Measurements from ENCODE around the gene GNE. TPM values are rescaled to one million over a fixed set of nuclear protein-coding genes. Genes with fewer than 3 reads are reported as not detected.

Gene GNE
- total and polyA plus RNA-seq, 4 donors: 5.1 to 18.4 (median 13.7) TPM

DNA sequence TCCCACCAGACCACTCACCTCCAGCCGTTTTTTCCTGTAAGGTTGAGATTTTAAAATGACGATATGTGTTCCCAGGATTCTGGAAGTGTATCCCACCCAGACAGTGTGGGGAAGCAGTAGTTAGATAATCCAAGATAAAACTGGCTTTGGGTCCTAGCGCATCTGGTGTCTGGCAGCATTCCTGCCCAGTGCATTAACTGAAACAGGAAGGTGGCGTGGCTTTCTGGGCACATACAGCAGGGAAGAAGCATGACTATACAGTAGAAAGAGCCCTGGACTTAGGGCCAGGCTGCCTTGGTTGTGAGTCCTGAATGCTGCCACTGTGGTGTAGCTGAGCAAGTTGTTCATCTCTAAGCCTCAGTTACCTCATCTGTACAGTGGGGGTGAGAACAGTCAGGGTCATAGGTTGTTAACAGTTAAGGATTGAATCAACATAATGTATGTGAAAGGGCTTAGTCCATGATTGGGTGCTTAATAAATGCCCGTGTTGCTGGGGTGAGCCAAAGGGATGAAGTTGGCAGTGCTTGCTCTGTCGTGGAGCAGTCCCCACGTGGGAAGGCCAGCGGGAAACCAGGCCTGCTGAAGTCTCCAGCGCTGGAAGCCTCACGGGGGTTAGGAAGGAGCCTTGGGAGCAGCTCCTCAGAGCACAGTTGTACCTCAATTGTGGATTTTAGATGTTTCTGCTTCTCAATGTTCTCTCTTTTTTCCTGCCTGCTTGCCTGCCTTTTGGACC, 49.6 kb downstream of the GNE start:
- no peaks in the 10 kb centered on the region for H3K9me3 ChIP-seq (ENCODE audit: control insufficient read depth in 4 of 4, insufficient read depth in 3 of 4, low read length in 3 of 4)
- WGBS, 2 donors: 79 to 82% methylated on average over 10 of the region's 10 CpGs
- H3K36me3 ChIP-seq (ENCODE audit: control insufficient read depth in 4 of 4, insufficient read depth in 4 of 4, low read length in 4 of 4): peaks cover 29 to 78% (median 41%) of the 10 kb centered on the region in 4 donors
- no peaks in the 10 kb centered on the region for H3K27me3 ChIP-seq (ENCODE audit: control insufficient read depth in 3 of 3, insufficient read depth in 3 of 3, low read length in 2 of 3)
- H3K4me3 ChIP-seq: no peak overlapping the region
- DNase-seq (no peak), ATAC-seq (ENCODE audit: insufficient read depth, low FRiP score) (no peak)
- H3K9ac ChIP-seq (ENCODE audit: insufficient read depth in 1 of 2, low read length in 2 of 2): no peak overlapping the region
- no peak overlapping the region for H3K27ac ChIP-seq (ENCODE audit: low read depth in 1 of 2, low read length in 1 of 2)
- peaks cover 0 to 25% (median 0%) of the 10 kb centered on the region in 5 donors for H3K4me1 ChIP-seq (ENCODE audit: control insufficient read depth in 5 of 5, insufficient read depth in 5 of 5, low read length in 5 of 5)
- TF ChIP-seq, protein P1, sequence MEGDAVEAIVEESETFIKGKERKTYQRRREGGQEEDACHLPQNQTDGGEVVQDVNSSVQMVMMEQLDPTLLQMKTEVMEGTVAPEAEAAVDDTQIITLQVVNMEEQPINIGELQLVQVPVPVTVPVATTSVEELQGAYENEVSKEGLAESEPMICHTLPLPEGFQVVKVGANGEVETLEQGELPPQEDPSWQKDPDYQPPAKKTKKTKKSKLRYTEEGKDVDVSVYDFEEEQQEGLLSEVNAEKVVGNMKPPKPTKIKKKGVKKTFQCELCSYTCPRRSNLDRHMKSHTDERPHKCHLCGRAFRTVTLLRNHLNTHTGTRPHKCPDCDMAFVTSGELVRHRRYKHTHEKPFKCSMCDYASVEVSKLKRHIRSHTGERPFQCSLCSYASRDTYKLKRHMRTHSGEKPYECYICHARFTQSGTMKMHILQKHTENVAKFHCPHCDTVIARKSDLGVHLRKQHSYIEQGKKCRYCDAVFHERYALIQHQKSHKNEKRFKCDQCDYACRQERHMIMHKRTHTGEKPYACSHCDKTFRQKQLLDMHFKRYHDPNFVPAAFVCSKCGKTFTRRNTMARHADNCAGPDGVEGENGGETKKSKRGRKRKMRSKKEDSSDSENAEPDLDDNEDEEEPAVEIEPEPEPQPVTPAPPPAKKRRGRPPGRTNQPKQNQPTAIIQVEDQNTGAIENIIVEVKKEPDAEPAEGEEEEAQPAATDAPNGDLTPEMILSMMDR (IDR thresholded peaks at IDR 0.05; ENCODE audit: control extremely low read depth, extremely low read depth): no peak

DNA sequence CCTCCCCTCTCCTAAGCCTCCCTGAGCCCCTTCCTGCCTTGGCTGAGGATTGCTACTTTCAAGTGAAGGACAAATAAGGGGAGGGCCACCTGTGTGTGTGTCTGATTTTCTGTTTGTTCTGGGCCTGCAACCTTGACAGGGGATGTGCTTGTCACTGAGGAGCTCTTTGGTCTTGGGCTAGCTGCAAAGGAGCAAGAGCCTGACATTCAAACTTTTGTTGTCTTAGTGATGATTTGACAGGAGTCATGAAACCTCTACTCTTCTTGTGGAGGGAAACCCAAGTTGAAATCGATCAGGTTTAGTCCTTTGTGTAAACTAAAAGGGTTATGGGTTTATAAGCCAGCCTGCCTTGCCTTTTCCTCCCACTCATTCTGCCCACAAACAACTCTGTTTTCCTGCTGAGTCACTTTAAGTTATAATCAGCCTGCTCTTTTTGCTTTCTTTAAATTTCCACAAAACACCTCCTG, 50.7 kb downstream of the GNE start:
- Histone ChIP-seq H3K9me3 (ENCODE audit: control insufficient read depth in 4 of 4, insufficient read depth in 3 of 4, low read length in 3 of 4) (no peaks in the 10 kb centered on the region), H3K36me3 (ENCODE audit: control insufficient read depth in 4 of 4, insufficient read depth in 4 of 4, low read length in 4 of 4) (peaks cover 37 to 75% (median 45%) of the 10 kb centered on the region in 4 donors), H3K4me1 (ENCODE audit: control insufficient read depth in 5 of 5, insufficient read depth in 5 of 5, low read length in 5 of 5) (peaks cover 0 to 22% (median 0%) of the 10 kb centered on the region in 5 donors), H3K9ac (ENCODE audit: insufficient read depth in 1 of 2, low read length in 2 of 2) (no peak overlapping the region), H3K4me3 (no peak overlapping the region), H3K27ac (ENCODE audit: low read depth in 1 of 2, low read length in 1 of 2) (no peak overlapping the region), H3K27me3 (ENCODE audit: control insufficient read depth in 3 of 3, insufficient read depth in 3 of 3, low read length in 2 of 3) (no peaks in the 10 kb centered on the region)
- no peak for ATAC-seq (ENCODE audit: insufficient read depth, low FRiP score)
- TF ChIP-seq, protein P1 (IDR thresholded peaks at IDR 0.05; ENCODE audit: control extremely low read depth, extremely low read depth): no peak
- WGBS, 2 donors: 18 to 19% methylated on average over 1 of the region's 1 CpG
- DNase-seq: no peak

DNA sequence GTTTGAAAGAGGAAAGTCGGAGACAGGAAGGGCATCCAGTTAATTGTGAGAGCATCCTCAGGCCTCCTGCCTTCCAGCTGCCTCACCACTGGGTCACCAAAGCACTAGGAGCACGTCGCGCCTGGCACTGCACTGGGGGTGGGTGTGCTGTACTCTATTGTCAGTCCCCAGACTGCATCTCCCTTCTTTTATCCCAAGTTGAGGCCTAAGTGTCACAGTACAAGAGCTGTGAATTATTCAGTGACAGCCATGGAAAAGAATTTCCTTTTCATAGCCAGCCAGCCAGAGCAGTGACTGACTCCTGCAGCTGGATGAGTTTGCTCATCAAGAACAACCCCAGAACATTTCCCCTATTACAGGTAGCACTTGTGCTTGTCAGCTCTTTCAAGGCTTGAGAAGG, 51.2 kb downstream of the GNE start:
- DNase-seq (no peak), ATAC-seq (ENCODE audit: insufficient read depth, low FRiP score) (no peak)
- Histone ChIP-seq H3K9me3 (ENCODE audit: control insufficient read depth in 4 of 4, insufficient read depth in 3 of 4, low read length in 3 of 4) (no peaks in the 10 kb centered on the region), H3K4me1 (ENCODE audit: control insufficient read depth in 5 of 5, insufficient read depth in 5 of 5, low read length in 5 of 5) (peaks cover 0 to 20% (median 0%) of the 10 kb centered on the region in 5 donors), H3K9ac (ENCODE audit: insufficient read depth in 1 of 2, low read length in 2 of 2) (no peak overlapping the region), H3K36me3 (ENCODE audit: control insufficient read depth in 4 of 4, insufficient read depth in 4 of 4, low read length in 4 of 4) (peaks cover 40 to 73% (median 48%) of the 10 kb centered on the region in 4 donors), H3K4me3 (no peak overlapping the region), H3K27ac (ENCODE audit: low read depth in 1 of 2, low read length in 1 of 2) (peak overlapping the region in 1 of 2 donors; percentile 64), H3K27me3 (ENCODE audit: control insufficient read depth in 3 of 3, insufficient read depth in 3 of 3, low read length in 2 of 3) (no peaks in the 10 kb centered on the region)
- TF ChIP-seq, protein P1 (IDR thresholded peaks at IDR 0.05; ENCODE audit: control extremely low read depth, extremely low read depth): no peak
- WGBS, 2 donors: 77 to 83% methylated on average over 4 of the region's 4 CpGs
